RWPE1 (cell line): ENCODE results near the gene HPSE2.
"Not testable (repeated sequence)": the region's sequence is repeated elsewhere in the genome, so short reads cannot be mapped to it uniquely, and the experiment has no call there.

ENCODE experiments used
- CTCF ChIA-PET: fragments of 350-600 bp; sonication (Branson Sonifier 250); formaldehyde crosslinking; extraction: SDS; loops from one replicate; lab custom pipeline; 2021; lab: Yijun Ruan, JAX
- POLR2A ChIA-PET: fragments of 400-600 bp; formaldehyde crosslinking; extraction: SDS; loops from one replicate; lab custom pipeline; 2020; ENCODE audit warnings: antibody characterized with exemption; ENCODE audit not compliant: low non-redundant PET; lab: Yijun Ruan, JAX
- DNase-seq: peaks from one replicate; pipeline ENCODE4 v3.0.0; 2012; ENCODE audit warnings: low spot score
- H3K27ac ChIP-seq: fragments of 450-650 bp; 2 replicates; pipeline ENCODE4 v1.5.1; 2017
- TF ChIP-seq, protein P1 (sequence below): fragments of 450-650 bp; conservative IDR thresholded peaks from 2 replicates; pipeline ENCODE4 v1.5.1; 2017; ENCODE audit warnings: low read depth, mild to moderate bottlenecking

Gene HPSE2

GRCh38 chr10:99002392-99002791 is 233.3 kb downstream of the HPSE2 start:
- ChIA-PET POLR2A (no interaction called here), CTCF (no interaction called here)
- TF ChIP-seq, protein P1, sequence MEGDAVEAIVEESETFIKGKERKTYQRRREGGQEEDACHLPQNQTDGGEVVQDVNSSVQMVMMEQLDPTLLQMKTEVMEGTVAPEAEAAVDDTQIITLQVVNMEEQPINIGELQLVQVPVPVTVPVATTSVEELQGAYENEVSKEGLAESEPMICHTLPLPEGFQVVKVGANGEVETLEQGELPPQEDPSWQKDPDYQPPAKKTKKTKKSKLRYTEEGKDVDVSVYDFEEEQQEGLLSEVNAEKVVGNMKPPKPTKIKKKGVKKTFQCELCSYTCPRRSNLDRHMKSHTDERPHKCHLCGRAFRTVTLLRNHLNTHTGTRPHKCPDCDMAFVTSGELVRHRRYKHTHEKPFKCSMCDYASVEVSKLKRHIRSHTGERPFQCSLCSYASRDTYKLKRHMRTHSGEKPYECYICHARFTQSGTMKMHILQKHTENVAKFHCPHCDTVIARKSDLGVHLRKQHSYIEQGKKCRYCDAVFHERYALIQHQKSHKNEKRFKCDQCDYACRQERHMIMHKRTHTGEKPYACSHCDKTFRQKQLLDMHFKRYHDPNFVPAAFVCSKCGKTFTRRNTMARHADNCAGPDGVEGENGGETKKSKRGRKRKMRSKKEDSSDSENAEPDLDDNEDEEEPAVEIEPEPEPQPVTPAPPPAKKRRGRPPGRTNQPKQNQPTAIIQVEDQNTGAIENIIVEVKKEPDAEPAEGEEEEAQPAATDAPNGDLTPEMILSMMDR, result no peak
- H3K27ac ChIP-seq, result no peak overlapping the region
- no peak for DNase-seq

DNA sequence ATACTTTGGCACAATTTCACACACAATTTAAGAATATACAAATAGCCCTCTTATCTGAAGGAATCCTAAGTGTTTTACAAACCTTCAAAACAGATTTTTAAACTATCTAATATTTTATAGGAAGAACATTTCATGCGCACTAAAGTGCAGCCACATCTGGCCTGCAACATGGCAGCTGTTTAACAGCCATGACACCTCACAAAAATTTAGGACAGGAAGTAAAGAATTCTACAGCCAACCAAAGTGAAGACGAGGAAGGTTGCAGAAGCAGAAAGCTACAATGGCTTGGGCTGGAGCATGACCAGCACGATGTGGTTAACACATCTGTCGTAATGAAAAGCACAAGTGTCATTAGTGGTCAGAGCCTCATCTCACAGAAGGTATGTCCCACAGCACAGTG is 238.1 kb downstream of the HPSE2 start:
- POLR2A ChIA-PET, result no interaction called here

GRCh38 chr10:98994030-98994429 is 241.6 kb downstream of the HPSE2 start:
- TF ChIP-seq, protein P1, result no peak

More for the DNA sequence above, 238.1 kb downstream of the HPSE2 start:
- TF ChIP-seq, protein P1, result no peak
- CTCF ChIA-PET, result interaction anchor here (0.6 to 0.7 kb wide), 2 partner anchors 72 to 998 kb away, joined by 3 read pairs; no protein-coding TSS in a partner anchor
- no peak for DNase-seq
- H3K27ac ChIP-seq, result no peak overlapping the region

GRCh38 chr10:98983751-98984150 is 251.9 kb downstream of the HPSE2 start:
- H3K27ac ChIP-seq, DNase-seq, POLR2A ChIA-PET: not testable (repeated sequence)
- CTCF ChIA-PET, result interaction anchor here (0.6 kb wide), 1 partner anchor 250 kb away, joined by 3 read pairs; no protein-coding TSS in a partner anchor

More at GRCh38 chr10:98994030-98994429, 241.6 kb downstream of the HPSE2 start:
- POLR2A ChIA-PET, result no interaction called here
- no peak overlapping the region for H3K27ac ChIP-seq
- DNase-seq, result no peak
- CTCF ChIA-PET, result interaction anchor here (0.6 to 0.7 kb wide), 2 partner anchors 99 to 465 kb away, joined by 3 to 4 read pairs; no protein-coding TSS in a partner anchor

GRCh38 chr10:98980353-98980752 is 255.3 kb downstream of the HPSE2 start:
- POLR2A ChIA-PET, result interaction anchor here (0.5 kb wide), 1 partner anchor 138 kb away, joined by 8 read pairs; no protein-coding TSS in a partner anchor
- CTCF ChIA-PET, result interaction anchor here (0.5 kb wide), 1 partner anchor 768 kb away, joined by 3 read pairs; no protein-coding TSS in a partner anchor
- no peak for DNase-seq
- no peak overlapping the region for H3K27ac ChIP-seq
- TF ChIP-seq, protein P1, result no peak

GRCh38 chr10:98971464-98971863 is 264.2 kb downstream of the HPSE2 start:
- no peak overlapping the region for H3K27ac ChIP-seq
- CTCF ChIA-PET, result no interaction called here
- TF ChIP-seq, protein P1, result no peak
- DNase-seq, result no peak
- POLR2A ChIA-PET, result no interaction called here

DNA sequence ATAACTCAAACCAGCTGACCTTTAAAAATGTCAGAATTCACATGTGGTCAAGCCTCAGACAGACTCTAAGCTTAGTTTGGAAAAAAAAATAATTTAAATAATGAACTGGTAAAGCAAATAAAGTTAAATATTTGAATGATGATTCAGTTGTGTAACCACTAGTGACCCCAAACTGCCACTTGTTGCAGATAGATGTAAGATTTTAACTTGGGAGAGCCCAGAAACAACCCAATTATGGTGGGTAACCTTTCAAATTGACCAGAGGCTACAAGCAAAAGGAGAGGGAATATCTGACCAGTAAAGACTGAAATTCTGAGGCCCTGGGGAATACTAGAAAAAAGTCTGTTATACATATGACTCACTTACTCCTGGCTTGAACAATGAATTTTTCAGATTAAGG is 268.1 kb downstream of the HPSE2 start:
- DNase-seq, result no peak
- no peak overlapping the region for H3K27ac ChIP-seq
- TF ChIP-seq, protein P1, result no peak
- POLR2A ChIA-PET, result no interaction called here
- CTCF ChIA-PET, result no interaction called here
